Naive thymus-derived CD4-positive, alpha-beta T cell (primary cell): ENCODE measurements around the gene NCAM1. TPM values are rescaled to one million over a fixed set of nuclear protein-coding genes. Genes with fewer than 3 reads are reported as not detected.

ENCODE experiments used
- ATAC-seq: fragments of 150-1000 bp; cut with Tn5 transposase; 2 replicates; pipeline ENCODE4 v1.10.0; 2021; ENCODE audit warnings: mild to moderate bottlenecking, moderate library complexity
- CTCF ChIA-PET: fragments of 350-600 bp; sonication (Branson Sonifier 250); formaldehyde crosslinking; loops from one replicate; lab custom pipeline; 2021; ENCODE audit warnings: antibody characterized with exemption; lab: Charles Lee
- POLR2A ChIA-PET: fragments of 350-600 bp; sonication (Branson Sonifier 250); formaldehyde crosslinking; loops from one replicate; lab custom pipeline; 2021; ENCODE audit warnings: antibody characterized with exemption, inconsistent platforms; lab: Charles Lee
- DNase-seq, 9 donors: peaks; one replicate each; pipeline versions ENCODE4 v3.0.0 to v3.0.0-alpha.2; 2020 to 2022; ENCODE audit warnings: mixed read lengths in 1 of 9
- H3K27ac ChIP-seq: one replicate; pipeline ENCODE4 v1.7.0; 2013; ENCODE audit warnings: mild to moderate bottlenecking, low read depth, low read length, moderate library complexity
- H3K27me3 ChIP-seq, 2 donors: one replicate each; pipeline ENCODE4 v1.7.0; 2013; ENCODE audit warnings: low read length in 2 of 2, mild to moderate bottlenecking in 2 of 2, moderate library complexity in 2 of 2; ENCODE audit not compliant: control insufficient read depth in 2 of 2, insufficient read depth in 2 of 2
- H3K36me3 ChIP-seq, 3 experiments: 1 replicate in 2 of 3; 2 replicates in 1 of 3; pipeline ENCODE4 v1.7.0; 2013; ENCODE audit warnings: low read length in 3 of 3, mild to moderate bottlenecking in 3 of 3, moderate library complexity in 1 of 3; ENCODE audit not compliant: insufficient read depth in 3 of 3, control insufficient read depth in 2 of 3
- H3K4me1 ChIP-seq, 2 donors: one replicate each; pipeline ENCODE4 v1.7.0; 2013; ENCODE audit warnings: low read length in 2 of 2, mild to moderate bottlenecking in 2 of 2, moderate library complexity in 1 of 2; ENCODE audit not compliant: control insufficient read depth in 2 of 2, insufficient read depth in 2 of 2
- H3K4me3 ChIP-seq: 2 replicates; pipeline ENCODE4 v1.7.0; 2013; ENCODE audit warnings: mild to moderate bottlenecking, low read length
- H3K9me3 ChIP-seq, 3 experiments: 1 replicate in 2 of 3; 2 replicates in 1 of 3; pipeline ENCODE4 v1.7.0; 2013; ENCODE audit warnings: low read length in 3 of 3; ENCODE audit not compliant: control insufficient read depth in 2 of 3
- H3K27ac Mint-ChIP-seq, 9 donors: one replicate each; pipeline ENCODE4 v1.8.0; 2020 to 2022; ENCODE audit warnings: mixed read lengths in 9 of 9, mild to moderate bottlenecking in 8 of 9, moderate library complexity in 5 of 9, inconsistent platforms in 2 of 9
- H3K27me3 Mint-ChIP-seq, 5 donors: one replicate each; pipeline ENCODE4 v1.8.0; 2021 to 2022; ENCODE audit warnings: mixed read lengths in 5 of 5, mild to moderate bottlenecking in 1 of 5
- H3K36me3 Mint-ChIP-seq, 5 donors: one replicate each; pipeline ENCODE4 v1.8.0; 2020 to 2022; ENCODE audit warnings: mixed read lengths in 5 of 5, mild to moderate bottlenecking in 3 of 5, inconsistent platforms in 1 of 5
- H3K4me1 Mint-ChIP-seq, 7 donors: one replicate each; pipeline ENCODE4 v1.8.0; 2020 to 2022; ENCODE audit warnings: mixed read lengths in 7 of 7, mild to moderate bottlenecking in 3 of 7, inconsistent platforms in 1 of 7
- H3K4me3 Mint-ChIP-seq, 10 donors: one replicate each; pipeline ENCODE4 v1.8.0; 2020 to 2022; ENCODE audit warnings: mild to moderate bottlenecking in 10 of 10, mixed read lengths in 10 of 10, moderate library complexity in 6 of 10, inconsistent platforms in 2 of 10
- H3K9me3 Mint-ChIP-seq, 11 donors: one replicate each; pipeline ENCODE4 v1.8.0; 2020 to 2022; ENCODE audit warnings: mixed read lengths in 11 of 11, mild to moderate bottlenecking in 4 of 11, inconsistent platforms in 1 of 11, moderate library complexity in 1 of 11
- intact Hi-C, 2 donors: fragments of 100-400 bp; cut with micrococcal nuclease; formaldehyde crosslinking; loops; one replicate each; pipeline ENCODE4 v1.15.1; 2023
- polyA plus RNA-seq, 2 donors: library from polyadenylated mRNA; unstranded; fragments of 300-500 nt; fragmentation: Illumina TruSeq; gene quantifications; one replicate each; pipeline ENCODE4 v1.2.3, GENCODE V29; 2021
- total RNA-seq, 6 experiments: library from RNA in 5 of 6; stranded (reverse) in 5 of 6; gene quantifications; 1 replicate in 5 of 6; 2 replicates in 1 of 6; pipeline ENCODE4 v1.2.3 and lab custom pipeline; 2021 to 2026

NCAM1 gene
- total and polyA plus RNA-seq, 7 experiments from 2014 or later = 0.06 to 18.8 (median 1.0) TPM; not detected in 2

DNA sequence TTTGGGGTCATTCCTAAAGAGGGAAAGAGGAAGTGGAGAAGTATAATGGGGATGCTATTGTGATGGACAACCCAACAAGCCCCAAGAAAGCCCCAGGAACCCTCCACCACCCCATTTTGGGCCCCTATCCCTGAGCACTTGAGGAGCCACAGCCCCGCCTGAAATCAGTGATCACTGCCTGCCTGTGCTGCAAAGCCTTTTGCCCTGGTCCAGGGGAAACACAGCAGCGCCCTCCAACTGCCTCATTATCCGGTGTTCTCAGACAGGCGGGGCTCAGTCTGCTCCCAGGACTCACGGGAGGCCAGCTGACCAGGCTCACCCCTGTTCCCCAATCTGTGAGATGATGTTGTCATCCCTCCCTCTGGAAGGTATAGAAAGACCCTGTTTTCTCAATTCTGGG, 308.4 kb downstream of the NCAM1 start:
- Histone ChIP-seq H3K27me3 (no peaks in the 10 kb centered on the region), H3K4me3 (no peak overlapping the region), H3K27ac (no peak overlapping the region), H3K36me3 (no peaks in the 10 kb centered on the region), H3K4me1 (no peaks in the 10 kb centered on the region), H3K9me3 (no peaks in the 10 kb centered on the region)
- CTCF ChIA-PET = interaction anchor here (0.6 kb wide), 1 partner anchor 35 kb away, joined by 3 read pairs; no protein-coding TSS in a partner anchor
- ATAC-seq = no peak
- Mint-ChIP-seq H3K9me3 (no peaks in the 10 kb centered on the region), H3K27me3 (peaks cover 0 to 12% (median 5%) of the 10 kb centered on the region in 5 donors), H3K36me3 (no peaks in the 10 kb centered on the region), H3K4me3 (no peak overlapping the region), H3K27ac (no peak overlapping the region), H3K4me1 (peaks cover 0 to 2% (median 0%) of the 10 kb centered on the region in 7 donors)
- no peak for DNase-seq
- POLR2A ChIA-PET = no interaction called here
- intact Hi-C loops = no loop called here

DNA sequence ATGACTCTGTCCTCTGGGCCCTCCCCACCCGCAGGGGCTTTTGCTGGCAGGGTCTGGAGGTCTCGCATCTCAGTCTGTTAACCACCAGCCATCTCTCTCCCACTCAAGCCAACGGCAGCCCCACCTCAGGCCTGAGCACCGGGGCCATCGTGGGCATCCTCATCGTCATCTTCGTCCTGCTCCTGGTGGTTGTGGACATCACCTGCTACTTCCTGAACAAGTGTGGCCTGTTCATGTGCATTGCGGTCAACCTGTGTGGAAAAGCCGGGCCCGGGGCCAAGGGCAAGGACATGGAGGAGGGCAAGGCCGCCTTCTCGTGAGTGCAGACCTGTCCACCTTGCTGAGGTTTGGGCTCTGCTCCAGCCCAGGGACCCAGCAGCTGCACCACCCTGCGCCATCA, 308.9 kb downstream of the NCAM1 start:
- DNase-seq = no peak
- intact Hi-C loops = no loop called here
- Histone ChIP-seq H3K27ac (no peak overlapping the region), H3K27me3 (no peaks in the 10 kb centered on the region), H3K36me3 (no peaks in the 10 kb centered on the region), H3K9me3 (no peaks in the 10 kb centered on the region), H3K4me1 (no peaks in the 10 kb centered on the region), H3K4me3 (no peak overlapping the region)
- Mint-ChIP-seq H3K4me1 (peaks cover 0 to 2% (median 0%) of the 10 kb centered on the region in 7 donors), H3K27ac (no peak overlapping the region), H3K36me3 (no peaks in the 10 kb centered on the region), H3K27me3 (peaks cover 0 to 10% (median 5%) of the 10 kb centered on the region in 5 donors), H3K4me3 (no peak overlapping the region), H3K9me3 (no peaks in the 10 kb centered on the region)
- ChIA-PET POLR2A (no interaction called here), CTCF (no interaction called here)
- ATAC-seq = no peak

GRCh38 chr11:113271551-113272245, 310.5 kb downstream of the NCAM1 start:
- ATAC-seq = no peak
- POLR2A ChIA-PET = no interaction called here
- no peaks in the 10 kb centered on the region for H3K36me3 Mint-ChIP-seq

GRCh38 chr11:113272281-113272680, 311.1 kb downstream of the NCAM1 start:
- Histone ChIP-seq H3K4me1 (no peaks in the 10 kb centered on the region), H3K9me3 (no peaks in the 10 kb centered on the region), H3K27ac (no peak overlapping the region), H3K4me3 (no peak overlapping the region), H3K27me3 (no peaks in the 10 kb centered on the region), H3K36me3 (no peaks in the 10 kb centered on the region)
- ChIA-PET POLR2A (no interaction called here), CTCF (no interaction called here)
- intact Hi-C loops = no loop called here
- H3K9me3 Mint-ChIP-seq = no peaks in the 10 kb centered on the region
- no peak overlapping the region for H3K4me3 Mint-ChIP-seq
- no peaks in the 10 kb centered on the region for H3K4me1 Mint-ChIP-seq
- H3K27me3 Mint-ChIP-seq = peaks cover 0 to 4% (median 0%) of the 10 kb centered on the region in 5 donors
- DNase-seq = no peak
- H3K27ac Mint-ChIP-seq = no peak overlapping the region
- no peak for ATAC-seq
- H3K36me3 Mint-ChIP-seq = no peaks in the 10 kb centered on the region

More at GRCh38 chr11:113271551-113272245, 310.5 kb downstream of the NCAM1 start:
- no peak overlapping the region for H3K27ac ChIP-seq
- H3K27me3 ChIP-seq = no peaks in the 10 kb centered on the region
- no peak overlapping the region for H3K4me3 ChIP-seq
- Mint-ChIP-seq H3K27ac (no peak overlapping the region), H3K4me1 (peaks cover 0 to 2% (median 0%) of the 10 kb centered on the region in 7 donors), H3K27me3 (peaks cover 0 to 4% (median 2%) of the 10 kb centered on the region in 5 donors), H3K9me3 (no peaks in the 10 kb centered on the region), H3K4me3 (no peak overlapping the region)
- no peaks in the 10 kb centered on the region for H3K36me3 ChIP-seq
- no peaks in the 10 kb centered on the region for H3K9me3 ChIP-seq
- CTCF ChIA-PET = no interaction called here
- DNase-seq = no peak
- no peaks in the 10 kb centered on the region for H3K4me1 ChIP-seq
- intact Hi-C loops = no loop called here

DNA sequence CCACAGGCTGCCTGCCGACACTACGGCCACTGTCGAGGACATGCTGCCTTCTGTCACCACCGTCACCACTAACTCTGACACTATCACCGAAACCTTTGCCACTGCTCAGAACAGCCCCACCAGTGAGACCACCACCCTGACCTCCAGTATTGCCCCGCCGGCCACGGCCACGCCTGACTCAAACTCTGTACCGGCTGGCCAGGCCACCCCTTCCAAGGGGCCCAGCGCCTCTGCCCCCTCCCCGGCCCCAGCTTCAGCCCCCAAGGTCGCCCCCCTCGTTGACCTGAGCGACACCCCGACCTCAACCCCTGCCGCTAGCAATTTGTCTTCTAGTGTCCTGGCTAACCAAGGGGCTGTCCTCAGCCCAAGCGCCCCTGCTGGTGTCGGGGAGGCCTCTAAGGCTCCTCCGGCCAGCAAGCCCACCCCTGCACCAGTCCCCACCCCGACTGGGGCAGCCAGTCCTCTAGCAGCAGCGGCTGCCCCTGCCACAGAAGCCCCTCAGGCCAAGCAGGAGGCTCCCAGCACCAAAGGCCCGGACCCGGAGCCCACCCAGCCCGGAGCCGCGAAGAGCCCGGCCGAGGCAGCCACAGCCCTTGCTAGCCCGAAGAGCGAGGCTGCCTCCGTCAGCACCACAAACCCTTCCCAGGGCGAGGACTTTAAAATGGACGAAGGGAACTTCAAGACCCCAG, 311.9 kb downstream of the NCAM1 start:
- no peaks in the 10 kb centered on the region for H3K9me3 Mint-ChIP-seq
- ATAC-seq (no peak), DNase-seq (no peak)
- no peak overlapping the region for H3K4me3 Mint-ChIP-seq
- Histone ChIP-seq H3K36me3 (no peaks in the 10 kb centered on the region), H3K27ac (no peak overlapping the region), H3K9me3 (no peaks in the 10 kb centered on the region), H3K27me3 (no peaks in the 10 kb centered on the region), H3K4me1 (no peaks in the 10 kb centered on the region), H3K4me3 (no peak overlapping the region)
- ChIA-PET CTCF (no interaction called here), POLR2A (no interaction called here)
- H3K4me1 Mint-ChIP-seq = no peaks in the 10 kb centered on the region
- intact Hi-C loops = no loop called here
- no peaks in the 10 kb centered on the region for H3K36me3 Mint-ChIP-seq
- peaks cover 0 to 4% (median 0%) of the 10 kb centered on the region in 5 donors for H3K27me3 Mint-ChIP-seq
- H3K27ac Mint-ChIP-seq = no peak overlapping the region

GRCh38 chr11:113273720-113274119, 312.5 kb downstream of the NCAM1 start:
- Mint-ChIP-seq H3K4me3 (no peak overlapping the region), H3K27me3 (peaks cover 0 to 4% (median 0%) of the 10 kb centered on the region in 5 donors)
- CTCF ChIA-PET = no interaction called here

More at GRCh38 chr11:113273720-113274119, 312.5 kb downstream of the NCAM1 start:
- POLR2A ChIA-PET = no interaction called here
- Histone ChIP-seq H3K4me3 (no peak overlapping the region), H3K27me3 (no peaks in the 10 kb centered on the region), H3K27ac (no peak overlapping the region), H3K9me3 (no peaks in the 10 kb centered on the region), H3K36me3 (no peaks in the 10 kb centered on the region), H3K4me1 (no peaks in the 10 kb centered on the region)
- ATAC-seq (no peak), DNase-seq (no peak)
- H3K9me3 Mint-ChIP-seq = no peaks in the 10 kb centered on the region
- H3K36me3 Mint-ChIP-seq = peaks cover 0 to 4% (median 0%) of the 10 kb centered on the region in 5 donors
- H3K4me1 Mint-ChIP-seq = peaks cover 0 to 6% (median 0%) of the 10 kb centered on the region in 7 donors
- intact Hi-C loops = no loop called here
- H3K27ac Mint-ChIP-seq = no peak overlapping the region
